HT1080 (cell line): ENCODE measurements around the gene NF1. TPM values are rescaled to one million over a fixed set of nuclear protein-coding genes. Genes with fewer than 3 reads are reported as not detected.
"Not testable (repeated sequence)": the region's sequence is repeated elsewhere in the genome, so short reads cannot be mapped to it uniquely, and the experiment has no call there.

Experiments used
- DNase-seq: peaks from one replicate; pipeline ENCODE4 v3.0.0-alpha.2; 2015; ENCODE audit warnings: low read depth
- total RNA-seq: library from RNA; depleted of rRNA; stranded (reverse); fragments of >200 nt; shearing (Covaris generic); gene quantifications from 2 replicates; pipeline ENCODE4 v1.2.3, GENCODE V29; 2014

Gene NF1
- total RNA-seq, 1 experiment from 2014 or later: 17.5 TPM

DNA sequence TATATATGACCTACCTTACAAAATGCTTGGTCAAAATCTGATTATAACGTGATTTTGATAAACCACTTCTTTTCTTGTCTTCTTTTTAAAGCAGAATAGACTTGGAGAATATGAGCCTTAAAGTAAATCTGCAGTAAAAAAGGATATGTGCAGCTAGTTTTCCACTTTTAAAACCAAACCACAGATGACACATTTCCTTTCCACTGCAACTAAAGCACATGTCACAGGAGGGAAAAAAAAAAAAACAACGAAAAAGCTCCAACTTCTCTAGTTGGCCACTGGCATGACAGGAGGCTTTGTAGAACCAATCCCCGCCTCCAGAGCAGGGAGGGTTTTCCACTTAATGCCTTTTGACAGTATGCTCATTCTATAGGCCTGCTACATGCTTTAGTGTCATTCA lies 226.7 kb downstream of the NF1 start, which contains the start of gene EVI2A:
TSS of gene EVI2A (minus strand) at position 142 of the 400 bp plus-strand sequence. CDS start 2,609 bp downstream, outside the sequence.
- DNase-seq: peak; percentile 96

DNA sequence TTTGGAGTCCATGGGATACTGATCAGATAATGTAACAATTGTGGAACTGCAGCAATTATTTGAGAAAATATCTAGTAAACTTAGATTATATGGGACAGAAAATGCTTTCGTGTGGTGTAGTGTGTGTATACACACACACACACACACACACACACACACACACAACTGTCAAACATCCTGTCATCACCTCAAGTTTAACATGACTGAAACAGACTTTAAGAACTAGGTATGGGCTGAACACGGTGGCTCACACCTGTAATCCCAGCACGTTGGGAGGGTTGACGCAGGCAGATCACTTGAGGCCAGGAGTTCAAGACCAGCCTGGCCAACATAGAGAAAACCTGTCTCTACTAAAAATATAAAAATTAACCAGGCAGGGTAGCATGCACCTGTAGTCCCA lies 227.2 kb downstream of the NF1 start:
- no peak for DNase-seq

DNA sequence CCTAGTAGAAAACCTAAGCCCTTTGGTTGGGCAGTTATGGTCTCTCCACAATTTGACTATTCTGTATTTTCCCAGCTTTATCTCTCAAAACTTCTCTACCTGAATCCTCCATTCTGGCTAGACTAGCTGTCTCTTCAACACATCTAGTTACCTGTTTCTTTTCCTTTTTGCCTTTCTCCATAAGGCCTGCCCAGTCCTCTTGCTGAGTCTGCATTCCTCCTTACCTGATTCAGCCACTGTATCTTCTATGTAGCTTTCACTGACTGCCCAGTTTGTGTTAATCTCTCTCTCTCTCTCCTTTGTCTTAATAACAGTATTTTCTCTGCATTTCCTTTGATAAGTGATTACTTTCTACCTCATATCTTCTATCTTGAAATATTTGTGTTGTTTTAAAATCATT lies 228.8 kb downstream of the NF1 start:
- no peak for DNase-seq

DNA sequence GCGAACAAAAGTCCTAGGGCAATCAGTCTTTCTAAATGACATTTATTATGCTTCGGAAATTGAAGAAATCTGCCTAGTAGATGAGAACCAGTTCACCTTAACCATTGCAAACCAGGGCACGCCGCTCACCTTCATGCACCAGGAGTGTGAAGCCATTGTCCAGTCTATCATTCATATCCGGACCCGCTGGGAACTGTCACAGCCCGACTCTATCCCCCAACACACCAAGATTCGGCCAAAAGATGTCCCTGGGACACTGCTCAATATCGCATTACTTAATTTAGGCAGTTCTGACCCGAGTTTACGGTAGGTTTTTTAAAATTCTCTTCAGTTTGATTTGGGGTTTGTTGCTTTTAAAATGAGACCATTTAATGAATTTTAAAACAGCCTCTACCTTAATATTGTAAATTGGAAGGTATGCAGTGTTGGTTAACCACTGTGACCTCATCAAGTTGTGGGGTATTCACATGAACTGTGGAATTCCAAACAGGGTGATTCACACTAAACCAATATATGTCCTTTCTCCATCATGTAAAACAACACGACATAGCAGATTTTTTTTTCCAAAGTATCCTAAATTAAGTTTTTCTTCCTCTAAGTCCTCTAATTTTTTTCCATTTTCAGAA lies 232.9 kb downstream of the NF1 start:
- DNase-seq: peak; percentile 92

DNA sequence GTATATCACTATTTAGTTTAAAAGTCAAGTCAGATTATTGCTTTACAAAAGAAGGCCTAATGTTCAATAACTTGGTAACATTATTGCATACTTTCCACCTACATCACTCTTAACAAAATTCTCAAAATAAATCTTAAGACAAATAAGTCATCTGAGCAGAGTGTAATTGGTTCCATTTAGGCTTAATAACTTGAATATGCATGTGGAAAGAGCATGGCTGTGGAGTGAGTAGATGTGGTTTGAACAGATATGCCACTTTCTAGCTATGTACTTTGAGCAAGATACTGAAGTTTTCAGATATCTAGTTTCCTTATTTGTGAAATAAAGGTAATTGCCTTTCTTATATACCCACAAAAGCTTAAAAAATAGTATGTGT lies 233.4 kb downstream of the NF1 start:
- DNase-seq: no peak

DNA sequence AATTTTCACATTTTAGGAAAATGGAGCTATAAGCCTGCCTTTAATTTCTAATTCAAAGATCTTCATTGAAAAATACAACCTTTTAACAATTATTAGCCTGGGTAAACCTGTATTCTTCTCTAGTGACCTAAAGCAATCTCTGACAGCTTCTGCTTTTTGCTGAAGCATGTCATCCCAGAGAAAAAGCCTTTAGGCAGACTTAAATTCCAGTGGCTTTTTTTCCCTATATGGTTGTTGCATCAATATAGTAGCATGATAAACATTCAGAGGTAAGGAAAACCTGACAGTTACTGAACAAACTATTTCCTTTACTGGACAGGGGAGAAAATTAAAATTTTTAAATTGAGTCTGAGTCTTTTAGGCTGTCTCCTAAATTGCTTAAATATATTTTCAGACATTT lies 234.4 kb downstream of the NF1 start:
- no peak for DNase-seq

DNA sequence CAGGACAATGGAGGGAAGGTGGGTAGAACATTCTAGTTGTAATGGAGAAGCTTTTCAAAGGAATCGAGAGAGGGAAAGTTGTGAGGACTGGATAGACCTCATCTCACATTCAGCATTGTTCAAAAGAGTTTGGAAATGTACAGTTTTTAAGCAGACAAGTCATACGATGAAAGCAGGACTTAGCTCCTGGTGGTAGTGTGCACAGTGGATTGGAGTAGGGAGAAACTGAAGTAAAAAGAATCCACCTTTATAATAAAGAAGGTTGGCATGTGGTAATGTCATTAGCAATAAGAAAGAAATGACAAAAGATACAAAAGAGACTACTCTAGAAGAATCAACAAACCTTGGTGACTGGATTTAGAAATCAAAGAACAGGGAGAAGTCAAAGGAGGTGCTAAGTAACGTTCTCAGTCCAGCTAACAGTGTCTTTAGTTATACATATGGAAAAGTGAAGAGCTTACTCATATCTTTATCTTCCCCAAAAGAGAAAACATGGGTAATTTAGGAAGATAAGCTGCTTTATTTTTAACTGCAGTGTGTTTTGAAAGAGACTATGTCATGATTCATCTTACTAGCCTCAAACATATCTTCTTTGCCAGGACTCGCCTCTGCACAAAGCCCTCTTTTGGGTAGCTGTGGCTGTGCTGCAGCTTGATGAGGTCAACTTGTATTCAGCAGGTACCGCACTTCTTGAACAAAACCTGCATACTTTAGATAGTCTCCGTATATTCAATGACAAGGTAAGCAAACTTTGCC lies 245.3 kb downstream of the NF1 start:
- DNase-seq: peak; percentile 78

DNA sequence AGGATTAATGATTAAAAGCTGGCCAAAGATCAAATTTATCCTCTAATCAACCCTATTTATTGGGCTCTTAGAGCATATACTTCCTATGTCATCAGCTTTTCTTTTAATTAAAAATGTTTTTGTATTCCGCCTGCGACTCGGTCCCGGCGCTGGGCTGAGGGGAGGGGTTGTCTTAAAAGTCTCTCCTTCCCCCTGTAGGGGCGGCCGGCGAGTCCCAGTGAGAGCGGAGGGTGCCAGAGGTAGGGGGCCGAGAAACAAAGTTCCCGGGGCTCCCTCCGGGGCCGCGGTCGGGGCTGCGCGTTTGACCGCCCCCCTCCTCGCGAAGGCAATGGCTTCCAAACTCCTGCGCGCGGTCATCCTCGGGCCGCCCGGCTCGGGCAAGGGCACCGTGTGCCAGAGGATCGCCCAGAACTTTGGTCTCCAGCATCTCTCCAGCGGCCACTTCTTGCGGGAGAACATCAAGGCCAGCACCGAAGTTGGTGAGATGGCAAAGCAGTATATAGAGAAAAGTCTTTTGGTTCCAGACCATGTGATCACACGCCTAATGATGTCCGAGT lies 250.5 kb downstream of the NF1 start:
- DNase-seq: not testable (repeated sequence)

DNA sequence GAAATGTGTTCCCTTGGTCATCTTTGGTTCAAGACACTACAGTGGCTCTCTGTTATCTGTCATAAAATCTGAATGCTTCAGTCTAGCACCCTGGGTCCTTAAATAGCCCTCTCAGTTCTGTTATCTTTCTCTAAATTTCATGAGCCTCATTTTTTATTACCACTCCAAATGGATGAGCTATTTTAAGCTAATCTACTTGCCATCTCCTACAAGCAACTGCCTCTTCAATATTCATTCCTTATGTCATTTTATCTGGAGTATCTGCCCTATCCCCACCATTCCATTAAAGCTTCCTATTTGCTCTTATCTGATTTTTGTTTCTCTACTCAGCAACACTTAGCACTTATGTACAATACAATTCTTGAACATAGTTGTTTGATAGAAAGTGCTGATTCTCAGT lies 254.7 kb downstream of the NF1 start:
- no peak for DNase-seq

DNA sequence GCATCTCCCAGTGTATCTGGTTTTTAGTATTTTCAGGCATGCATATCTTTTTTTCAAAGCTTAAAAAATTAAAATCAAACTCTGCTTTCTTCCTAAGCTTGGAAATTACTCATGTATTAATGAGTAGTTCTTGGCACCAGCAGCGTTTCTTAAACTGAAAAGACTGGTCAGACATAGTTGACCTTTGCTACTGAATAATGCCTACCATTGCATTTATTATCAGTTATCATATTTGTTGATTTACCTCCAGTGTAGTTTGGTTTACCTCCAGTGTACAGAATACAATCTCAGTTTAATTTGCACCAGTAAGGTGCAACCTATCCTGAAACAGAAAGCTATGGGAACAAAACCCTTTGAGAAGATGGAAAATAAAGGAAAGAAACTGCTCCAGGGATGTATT lies 261.2 kb downstream of the NF1 start:
- no peak for DNase-seq

DNA sequence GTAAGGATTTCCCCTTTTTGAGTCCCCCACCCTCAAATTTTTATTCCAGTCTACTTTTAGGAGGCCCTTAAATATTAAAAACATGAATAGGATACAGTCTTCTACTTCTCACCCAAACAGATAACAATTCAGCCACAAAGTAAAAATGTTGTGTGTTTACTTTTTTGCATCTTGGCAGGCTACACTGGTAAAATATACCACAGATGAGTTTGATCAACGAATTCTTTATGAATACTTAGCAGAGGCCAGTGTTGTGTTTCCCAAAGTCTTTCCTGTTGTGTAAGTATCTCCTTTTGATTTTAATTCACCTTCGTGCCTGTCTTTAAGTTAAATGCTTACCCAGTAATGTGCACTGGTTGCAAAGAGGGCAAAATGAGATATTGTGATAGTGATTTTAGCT lies 262.3 kb downstream of the NF1 start:
- DNase-seq: no peak

DNA sequence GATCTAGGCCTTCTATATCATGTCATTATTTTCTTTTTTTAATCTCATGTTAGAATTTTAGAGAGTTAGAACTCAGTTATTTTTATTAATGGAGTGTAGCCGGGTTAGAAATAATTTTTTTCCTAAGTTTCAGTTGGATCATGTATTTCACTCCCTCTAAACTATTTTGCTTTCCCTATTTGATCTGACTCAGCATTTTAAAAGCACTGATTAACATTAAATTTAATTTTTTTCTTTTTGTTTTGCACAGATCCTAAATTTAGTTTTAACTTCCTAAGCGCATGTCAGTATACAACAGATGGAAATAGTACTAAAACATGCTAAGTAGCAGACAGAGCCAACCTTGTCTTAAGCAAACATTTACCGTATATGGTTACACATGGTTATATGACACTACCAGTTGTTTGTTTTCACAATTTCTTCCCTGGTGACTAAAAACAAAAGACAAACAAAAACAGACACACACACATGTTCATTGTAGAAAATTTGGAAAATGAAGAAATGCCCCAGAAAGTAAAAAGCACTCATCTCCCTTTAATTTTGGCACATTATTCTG lies 263.1 kb downstream of the NF1 start:
- no peak for DNase-seq

DNA sequence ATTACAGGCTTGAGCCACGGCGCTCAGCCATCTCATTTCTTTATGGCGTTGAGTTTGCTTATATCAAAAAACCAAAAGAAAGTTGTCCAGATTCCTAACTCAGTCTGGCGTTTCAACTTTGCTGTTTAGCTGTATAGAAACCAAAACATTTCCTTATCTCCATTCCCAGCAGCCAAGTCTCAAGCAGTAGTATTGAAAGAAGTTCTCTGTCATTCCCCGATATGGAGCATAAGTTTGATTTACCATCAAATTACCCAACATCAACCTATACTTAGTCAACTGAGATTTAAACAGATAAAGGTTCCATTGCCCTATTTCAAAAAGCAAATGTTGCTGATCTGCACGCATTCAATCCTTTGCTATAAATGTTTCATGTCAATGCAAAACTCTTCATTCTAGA lies 269.2 kb downstream of the NF1 start:
- DNase-seq: no peak

DNA sequence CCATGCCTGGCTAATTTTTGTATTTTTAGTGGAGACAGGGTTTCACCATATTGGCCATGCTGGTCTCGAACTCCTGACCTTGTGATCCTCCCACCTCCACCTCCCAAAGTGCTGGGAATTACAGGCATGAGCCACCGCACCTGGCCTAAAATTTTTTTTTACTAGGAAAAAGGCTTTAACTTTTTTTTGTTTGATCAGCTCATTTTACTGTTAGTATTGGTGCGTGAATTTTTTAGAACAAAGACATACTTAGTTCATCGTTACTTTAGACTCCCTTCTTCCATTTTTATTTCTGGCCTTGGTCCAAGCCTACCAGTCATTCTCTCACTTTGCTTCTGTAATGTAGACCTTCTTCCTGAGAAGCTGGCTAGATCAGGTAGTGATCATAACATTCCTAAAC lies 271.3 kb downstream of the NF1 start:
- no peak for DNase-seq

DNA sequence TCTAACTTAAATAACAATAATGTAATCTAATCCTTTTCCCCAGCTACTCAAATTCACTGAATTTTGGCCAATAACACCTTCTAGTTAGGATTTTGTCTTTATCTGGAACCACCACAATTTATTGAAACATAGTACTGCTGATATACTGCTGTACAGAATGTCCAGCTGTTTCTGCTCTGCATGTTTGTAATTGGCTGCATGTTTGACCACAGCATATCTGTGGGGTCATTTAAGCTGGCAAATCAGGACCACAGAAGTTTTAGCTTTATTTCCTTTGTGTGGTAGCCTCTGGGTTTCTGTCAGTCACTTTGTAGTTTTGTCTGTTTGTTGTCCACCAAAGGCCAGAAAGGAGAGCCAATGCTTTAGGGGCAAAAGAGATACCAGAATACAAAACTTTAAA lies 274.5 kb downstream of the NF1 start:
- no peak for DNase-seq

DNA sequence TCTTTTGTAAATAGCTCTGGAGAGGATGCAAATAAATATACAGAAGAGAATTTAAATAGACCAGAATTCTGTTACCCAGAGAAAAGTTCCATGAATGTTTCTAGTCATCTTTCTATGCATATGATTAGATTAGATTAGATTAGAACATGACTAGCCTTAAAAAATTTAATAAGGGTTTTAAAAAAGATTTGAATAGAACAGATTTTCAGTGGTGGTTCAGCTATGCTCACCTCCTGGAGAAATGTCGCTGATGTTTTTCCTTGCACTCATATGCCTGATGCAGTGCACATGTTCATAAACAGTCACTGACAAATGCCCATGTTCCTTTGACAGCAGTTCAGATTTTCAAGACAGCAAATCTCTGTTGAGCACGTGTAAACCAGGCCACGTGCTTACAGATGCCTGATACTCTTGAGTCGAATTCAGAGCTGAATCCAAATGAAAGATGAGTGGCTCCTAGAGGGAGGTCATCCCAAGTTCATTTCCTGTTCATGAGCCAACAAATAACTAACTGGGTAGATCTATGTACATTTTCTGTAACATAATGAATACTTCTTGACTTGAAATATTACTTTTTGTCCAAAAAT lies 276.8 kb downstream of the NF1 start:
- DNase-seq: peak; percentile 56

DNA sequence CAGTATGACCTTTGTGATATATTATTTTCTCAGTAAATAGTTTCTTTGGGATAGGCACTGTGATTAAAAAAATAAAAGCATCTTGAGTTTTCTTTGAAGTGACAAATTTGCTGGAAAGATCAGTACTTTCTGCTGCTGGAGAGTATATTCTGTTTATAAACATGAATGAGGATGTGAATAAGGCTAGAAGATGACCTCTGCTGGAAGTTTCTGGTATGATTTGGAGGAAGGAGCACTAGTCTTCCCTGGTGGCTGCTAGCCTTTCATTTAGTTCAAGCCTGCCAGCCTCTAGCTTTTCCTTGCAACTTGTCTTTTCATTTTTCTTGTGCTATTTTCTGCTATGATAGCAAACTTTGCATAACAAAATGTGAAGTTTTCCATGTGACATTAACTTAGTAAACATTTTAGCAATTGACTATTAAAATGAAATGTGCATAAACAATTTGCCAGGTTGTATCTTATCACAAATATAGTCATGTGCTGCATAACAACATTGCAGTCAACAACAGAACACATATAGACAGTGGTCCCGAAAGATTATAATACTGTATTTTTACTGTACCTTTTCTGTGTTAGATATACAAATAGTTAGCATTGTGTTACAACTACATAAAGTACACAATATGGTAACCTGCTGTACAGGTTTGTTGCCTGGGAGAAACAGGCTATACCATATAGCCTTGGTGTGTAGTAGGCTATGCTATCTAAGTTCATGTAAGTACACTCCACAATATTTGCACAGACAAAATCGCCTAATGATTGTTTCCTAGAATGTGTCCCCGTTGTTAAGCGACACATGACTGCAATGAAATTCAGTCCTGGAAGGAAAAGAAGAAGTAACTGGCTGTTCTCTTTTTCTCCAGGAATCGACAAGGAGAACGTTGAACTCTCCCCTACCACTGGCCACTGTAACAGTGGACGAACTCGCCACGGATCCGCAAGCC lies 278.6 kb downstream of the NF1 start:
- peak; percentile 61 for DNase-seq

DNA sequence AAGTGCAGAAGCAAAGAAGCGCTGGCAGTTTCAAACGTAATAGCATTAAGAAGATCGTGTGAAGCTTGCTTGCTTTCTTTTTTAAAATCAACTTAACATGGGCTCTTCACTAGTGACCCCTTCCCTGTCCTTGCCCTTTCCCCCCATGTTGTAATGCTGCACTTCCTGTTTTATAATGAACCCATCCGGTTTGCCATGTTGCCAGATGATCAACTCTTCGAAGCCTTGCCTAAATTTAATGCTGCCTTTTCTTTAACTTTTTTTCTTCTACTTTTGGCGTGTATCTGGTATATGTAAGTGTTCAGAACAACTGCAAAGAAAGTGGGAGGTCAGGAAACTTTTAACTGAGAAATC lies 279.3 kb downstream of the NF1 start:
- DNase-seq: no peak

DNA sequence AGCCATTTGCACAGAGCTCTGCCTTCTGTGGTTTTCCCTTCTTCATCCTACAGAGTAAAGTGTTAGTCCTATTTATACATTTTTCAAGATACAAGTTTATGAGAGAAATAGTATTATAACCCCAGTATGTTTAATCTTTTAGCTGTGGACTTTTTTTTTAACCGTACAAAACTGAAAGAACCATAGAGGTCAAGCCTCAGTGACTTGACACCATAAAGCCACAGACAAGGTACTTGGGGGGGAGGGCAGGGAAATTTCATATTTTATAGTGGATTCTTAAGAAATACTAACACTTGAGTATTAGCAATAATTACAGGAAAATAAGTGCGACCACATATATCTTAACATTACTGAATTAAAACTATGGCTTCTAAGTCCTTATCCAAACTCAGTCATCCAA lies 279.7 kb downstream of the NF1 start:
- no peak for DNase-seq

DNA sequence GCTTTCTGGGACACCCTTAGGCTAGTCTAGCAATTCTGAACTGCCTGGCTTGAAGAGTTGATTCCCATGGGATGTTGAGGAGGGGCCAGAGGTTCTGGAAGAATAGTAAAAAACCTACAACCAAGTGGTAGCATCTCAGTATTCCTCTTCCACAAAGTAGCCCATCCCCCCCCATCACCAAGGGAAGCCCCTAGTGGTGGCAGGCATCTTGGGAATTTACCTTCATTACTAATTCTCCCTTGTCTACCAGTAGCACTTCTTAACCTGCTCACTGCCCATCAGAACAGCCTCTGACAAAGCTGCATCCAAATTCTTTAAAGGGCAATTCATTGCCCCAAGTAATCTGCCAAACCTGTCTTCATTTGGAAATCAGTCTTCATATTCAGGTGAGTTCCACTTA lies 283.9 kb downstream of the NF1 start:
- DNase-seq: no peak

DNA sequence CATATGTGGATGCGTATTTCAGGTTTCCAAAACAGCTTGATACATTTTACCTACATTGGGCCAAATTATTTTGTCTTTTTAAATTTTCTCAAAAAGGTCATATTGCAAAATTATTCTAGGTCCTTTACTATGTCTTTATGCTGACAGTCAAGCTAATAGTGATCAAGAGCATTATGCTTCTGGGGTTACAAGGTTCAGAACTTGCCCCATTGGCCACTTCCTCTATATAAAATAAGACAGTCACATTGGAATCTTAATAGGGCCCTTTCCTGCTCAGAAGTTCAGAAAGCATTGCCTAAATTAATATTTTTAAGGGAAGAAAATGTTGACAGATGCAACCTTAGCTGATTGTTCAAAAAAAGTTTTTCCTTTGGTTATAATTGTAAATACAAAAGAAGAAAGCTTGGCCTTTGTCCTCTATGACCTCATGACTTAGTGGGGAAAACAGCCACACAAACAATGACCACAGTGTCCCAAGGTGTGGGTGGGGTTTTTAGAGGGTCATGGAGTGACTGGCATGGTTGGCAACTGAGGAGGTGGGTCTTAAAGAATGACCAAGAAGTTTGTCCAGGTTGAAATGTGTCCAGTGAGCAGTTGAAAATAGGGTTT lies 284.9 kb downstream of the NF1 start:
- no peak for DNase-seq
